PFSK-1 (cell line): Measurements from ENCODE around the gene FLII.

ENCODE experiments used
- REST ChIP-seq, 2 experiments: IDR thresholded peaks; 2 replicates each; pipeline versions ENCODE4 v1.6.1 to v1.8.0; 2011 to 2012; ENCODE audit warnings: low read depth in 2 of 2, low read length in 2 of 2, control low read depth in 1 of 2, inconsistent platforms in 1 of 2, mild to moderate bottlenecking in 1 of 2, moderate library complexity in 1 of 2; ENCODE audit not compliant: insufficient read depth in 1 of 2
- SIN3A ChIP-seq: IDR thresholded peaks from 2 replicates; pipeline ENCODE4 v1.6.1; 2012; ENCODE audit warnings: mild to moderate bottlenecking, low read length, moderate library complexity, borderline replicate concordance; ENCODE audit not compliant: insufficient read depth

GRCh38 chr17:18267366-18267765 lies 8.8 kb upstream of the FLII start:
- TF ChIP-seq SIN3A (no peak), REST (IDR thresholded peaks at IDR 0.05; ENCODE audit: insufficient read depth in 1 of 2, low read depth in 2 of 2, low read length in 2 of 2) (no peak)
